OCI-M2 (cell line): ENCODE results near the gene MLXIP.
"Not testable (repeated sequence)": the region's sequence is repeated elsewhere in the genome, so short reads cannot be mapped to it uniquely, and the experiment has no call there.

Source experiments
- DNase-seq: peaks from one replicate; lab custom pipeline; 2025; ENCODE audit not compliant: unreplicated experiment; lab: John Stamatoyannopoulos, UW

The MLXIP gene

DNA sequence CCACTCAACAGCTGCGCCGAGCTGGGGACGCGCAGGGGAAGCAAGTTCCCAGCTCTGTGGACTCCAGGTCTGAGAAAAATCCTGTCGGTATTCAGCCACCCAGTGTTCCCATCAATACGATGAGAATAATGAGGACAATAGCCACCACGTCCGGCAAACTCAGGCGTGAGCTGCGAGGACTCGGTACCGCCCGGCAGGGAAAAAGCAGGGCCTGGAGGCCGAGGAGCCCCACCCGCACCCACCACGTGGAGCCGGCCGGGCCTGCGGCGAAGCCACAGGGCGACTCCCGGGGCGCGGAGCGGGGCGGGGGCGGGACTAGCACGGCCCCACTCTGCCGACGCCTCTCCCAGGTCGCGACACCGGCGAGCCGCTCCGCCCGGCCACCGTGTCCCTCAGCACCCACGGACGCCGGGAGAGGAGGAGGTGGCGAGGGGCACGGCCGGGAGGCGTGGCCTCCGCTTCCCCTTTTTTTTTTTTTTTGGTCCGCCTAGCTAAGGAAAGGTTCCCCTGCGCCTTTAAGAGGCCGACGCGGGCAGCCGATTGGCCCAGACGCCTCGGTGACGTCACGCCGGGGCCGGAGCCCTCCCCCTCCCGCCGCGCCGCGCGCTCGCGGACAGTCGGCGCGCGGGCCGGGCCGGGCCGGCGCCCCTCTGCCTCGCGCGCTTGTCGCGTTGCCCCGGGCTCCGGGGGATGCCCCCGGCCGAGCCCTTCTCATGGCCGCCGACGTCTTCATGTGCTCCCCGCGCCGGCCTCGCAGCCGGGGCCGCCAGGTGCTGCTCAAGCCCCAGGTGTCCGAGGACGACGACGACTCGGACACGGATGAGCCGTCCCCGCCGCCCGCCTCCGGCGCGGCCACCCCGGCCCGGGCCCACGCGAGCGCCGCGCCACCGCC is at the start of gene MLXIP:
MLXIP (plus strand) TSS at position 616 of the 892 bp plus-strand sequence; CDS start at position 714, 98 bp downstream.
- peak; percentile 38 for DNase-seq

DNA sequence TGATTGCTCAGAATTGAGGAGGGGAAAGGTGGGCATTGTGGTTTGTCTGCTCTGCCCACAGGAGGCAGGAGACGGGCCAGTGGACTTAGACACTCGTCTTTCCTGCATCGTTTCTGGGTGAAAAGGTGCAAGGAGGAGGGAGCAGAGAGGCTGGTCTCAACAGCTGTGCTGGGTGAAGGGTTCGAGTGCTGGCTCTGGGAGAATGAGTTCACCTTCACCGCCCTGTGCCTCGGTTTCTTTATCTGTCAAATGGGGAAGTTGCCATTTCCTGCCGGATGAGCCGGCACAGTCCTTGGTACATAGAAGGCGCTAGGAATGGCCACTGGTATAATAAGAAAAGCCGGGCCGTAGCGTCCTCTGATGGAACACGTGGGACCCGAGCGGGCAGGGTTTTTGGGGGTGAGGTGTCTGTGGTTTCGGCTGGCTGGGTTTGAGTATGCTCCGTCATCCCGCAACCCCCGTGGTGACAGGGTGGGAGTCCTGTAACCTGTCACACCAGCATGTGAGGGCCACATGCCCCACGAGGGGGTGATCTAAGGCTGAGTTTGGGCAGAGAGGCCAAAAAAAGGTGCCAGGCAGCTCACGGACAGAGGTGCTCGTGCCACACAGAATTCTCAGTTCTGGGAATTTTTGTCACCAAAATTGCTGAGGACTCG is 49.5 kb upstream of the MLXIP start:
- DNase-seq = no peak

GRCh38 chr12:122029620-122030423 is 48.7 kb upstream of the MLXIP start:
- DNase-seq = no peak

DNA sequence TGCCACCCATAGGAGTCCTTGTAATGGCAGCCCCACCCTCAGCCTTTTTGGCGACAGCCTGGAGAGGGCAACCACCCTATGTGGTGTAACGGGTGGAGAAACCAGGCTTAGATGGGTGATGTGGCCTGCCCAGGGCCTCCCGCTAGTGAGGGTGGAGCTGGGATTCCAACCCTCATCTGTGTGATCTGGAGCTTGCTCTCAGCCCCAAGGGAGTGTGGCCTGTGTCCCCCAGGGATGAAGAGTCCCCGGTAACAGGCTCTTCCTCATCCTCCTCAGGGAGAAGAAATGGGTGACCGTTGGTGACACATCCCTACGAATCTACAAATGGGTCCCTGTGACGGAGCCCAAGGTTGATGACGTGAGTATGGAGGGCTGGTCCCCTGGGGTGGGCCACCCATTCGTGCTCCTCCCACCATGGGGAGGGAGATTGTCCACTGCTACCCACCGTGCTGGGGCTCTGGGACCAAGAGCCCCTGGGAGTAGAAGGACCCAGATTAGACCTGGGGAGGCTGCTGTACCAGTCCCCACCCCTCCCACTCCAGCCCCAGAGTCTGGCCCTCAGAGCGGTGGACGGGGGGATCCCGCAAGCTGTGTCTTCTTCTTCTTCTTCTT is 48.0 kb upstream of the MLXIP start:
- DNase-seq = no peak

- DNase-seq = no peak
Measured at GRCh38 chr12:122031342-122032216, 47.0 kb upstream of the MLXIP start.

DNA sequence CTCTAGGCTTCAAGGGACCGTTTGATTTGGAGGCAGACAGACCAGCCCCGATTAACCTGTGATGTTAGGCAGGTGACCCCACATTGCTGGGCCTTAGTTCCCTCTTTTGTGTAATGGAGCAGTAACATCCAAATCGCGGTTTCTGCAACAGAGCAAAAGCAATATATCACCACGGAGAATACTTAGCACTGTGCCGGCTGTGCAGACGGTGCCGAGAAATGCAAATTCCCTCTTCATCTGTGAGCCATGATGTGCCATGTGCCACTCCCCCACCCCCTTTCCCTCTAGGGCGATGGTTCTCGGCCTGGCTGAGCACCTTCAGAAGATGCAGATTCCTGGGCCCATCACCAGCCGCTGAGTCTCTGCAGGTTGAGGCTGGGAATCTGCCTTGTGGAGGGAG is 46.0 kb upstream of the MLXIP start:
- no peak for DNase-seq

GRCh38 chr12:122035292-122035691 is 43.3 kb upstream of the MLXIP start:
- no peak for DNase-seq

GRCh38 chr12:122036153-122036552 is 42.4 kb upstream of the MLXIP start:
- no peak for DNase-seq

GRCh38 chr12:122040579-122041386 is 37.8 kb upstream of the MLXIP start:
- no peak for DNase-seq

DNA sequence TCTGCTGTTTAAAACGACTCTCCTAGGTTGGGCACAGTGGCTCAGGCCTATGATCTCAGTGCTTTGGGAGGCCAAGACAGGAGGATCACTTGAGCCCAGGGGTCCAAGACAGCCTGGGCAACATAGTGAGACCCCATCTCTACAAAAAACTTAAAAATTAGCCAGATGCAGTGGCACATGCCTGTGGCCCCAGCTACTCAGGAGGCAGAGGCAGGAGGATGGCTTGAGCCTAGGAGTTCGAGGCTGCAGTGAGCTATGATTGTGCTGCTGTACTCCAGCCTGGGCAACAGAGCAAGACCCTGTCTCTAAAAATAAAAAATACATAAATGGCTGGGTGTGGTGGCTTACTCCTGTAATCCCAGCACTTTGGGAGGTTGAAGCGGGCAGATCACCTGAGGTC is 37.1 kb upstream of the MLXIP start:
- DNase-seq = not testable (repeated sequence)

GRCh38 chr12:122042910-122043309 is 35.6 kb upstream of the MLXIP start:
- DNase-seq = no peak

DNA sequence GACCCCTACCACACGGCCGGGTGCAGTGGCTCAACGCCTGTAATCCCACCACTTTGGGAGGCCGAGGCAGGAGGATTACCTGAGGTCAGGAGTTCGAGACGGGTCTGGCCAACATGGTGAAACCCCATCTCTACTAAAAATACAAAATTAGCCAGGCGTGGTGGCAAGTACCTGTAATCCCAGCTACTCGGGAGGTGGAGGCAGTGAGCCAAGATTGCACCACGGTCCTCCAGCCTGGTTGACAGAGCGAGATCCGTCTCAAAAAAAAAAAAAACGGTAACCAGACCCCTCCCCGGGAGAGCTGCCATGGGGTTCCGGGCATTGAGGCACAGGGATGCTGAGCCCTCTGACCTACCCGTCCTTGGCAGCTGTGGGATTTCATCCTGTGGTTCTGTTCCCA is 35.1 kb upstream of the MLXIP start:
- no peak for DNase-seq

DNA sequence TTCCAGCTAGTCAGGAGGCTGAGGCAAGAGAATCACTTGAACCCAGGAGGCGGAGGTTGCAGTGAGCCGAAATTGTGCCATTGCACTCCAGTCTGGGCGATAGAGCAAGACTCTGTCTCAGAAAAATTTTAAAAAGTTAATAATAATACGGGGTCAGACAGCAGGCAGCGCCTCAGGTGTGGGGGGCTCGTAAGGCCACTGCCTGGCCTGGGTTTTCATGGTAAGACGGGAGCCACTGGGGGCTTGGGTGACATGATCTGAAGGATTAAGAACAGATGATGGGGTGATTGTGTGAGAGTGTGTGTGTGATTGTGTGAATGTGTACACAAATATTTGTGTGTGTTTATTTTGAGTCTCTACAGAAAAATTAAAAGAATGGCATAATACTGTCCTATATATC is 33.3 kb upstream of the MLXIP start:
- DNase-seq = no peak

DNA sequence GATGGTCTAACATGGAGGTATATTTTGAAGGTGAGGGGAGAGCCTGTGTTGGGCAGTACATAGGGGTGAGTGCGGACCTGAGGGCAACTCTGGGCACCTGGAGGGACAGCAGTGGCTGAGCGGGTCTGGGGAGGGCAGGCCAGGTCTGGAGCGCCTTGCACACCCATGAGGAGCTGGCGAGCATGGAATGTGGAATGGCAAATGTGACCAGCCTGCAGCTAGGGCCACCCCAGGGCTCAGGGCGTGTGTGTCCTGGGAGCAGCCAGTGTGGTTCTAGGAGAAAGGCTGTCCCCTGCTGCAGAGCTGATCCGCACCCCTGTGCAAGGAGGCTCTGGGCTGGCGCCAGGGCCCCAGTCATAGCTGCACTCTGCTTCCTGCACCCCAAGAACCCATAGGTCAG is 32.4 kb upstream of the MLXIP start:
- no peak for DNase-seq

- DNase-seq = no peak
Measured at GRCh38 chr12:122048151-122048550, 30.4 kb upstream of the MLXIP start.

DNA sequence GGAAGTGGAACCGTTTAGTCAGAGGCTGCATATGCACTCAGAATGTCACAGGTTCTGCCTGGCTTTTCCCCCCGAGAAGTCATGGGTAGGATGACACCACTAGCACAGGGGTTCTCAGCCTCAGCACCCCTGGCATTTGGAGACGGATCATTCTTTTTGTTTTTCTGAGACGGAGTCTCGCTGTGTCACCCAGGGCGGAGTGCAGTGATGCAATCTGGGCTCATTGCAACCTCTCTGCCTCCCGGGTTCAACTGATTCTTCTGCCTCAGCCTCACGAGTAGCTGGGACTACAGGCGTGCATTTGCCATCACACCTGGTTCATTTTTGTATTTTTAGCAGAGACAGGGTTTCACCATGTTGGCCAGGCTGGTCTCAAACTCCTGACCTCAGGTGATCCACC is 28.7 kb upstream of the MLXIP start:
- no peak for DNase-seq

- DNase-seq = no peak
Measured at GRCh38 chr12:122050706-122051105, 27.9 kb upstream of the MLXIP start.

- no peak for DNase-seq
Measured at GRCh38 chr12:122051231-122051876, 27.2 kb upstream of the MLXIP start.

- no peak for DNase-seq
Measured at GRCh38 chr12:122052285-122052684, 26.3 kb upstream of the MLXIP start.
